ENCODE measurements around the gene ELFN1.

ELFN1 gene

GRCh38 chr7:1674161-1675035, 4.3 kb downstream of the ELFN1 start:
- no peak overlapping the region for H3K27ac ChIP-seq (ENCODE audit: low read depth, low read length)
- no peaks in the 10 kb centered on the region for H3K79me2 ChIP-seq (ENCODE audit: insufficient read depth, low read length)
- no peaks in the 10 kb centered on the region for H3K9me2 ChIP-seq (replicated peaks; ENCODE audit: insufficient read depth, low read length)
- no peaks in the 10 kb centered on the region for H3F3A ChIP-seq (ENCODE audit: insufficient read depth)
- no peaks in the 10 kb centered on the region for H3K9me3 ChIP-seq (ENCODE audit: insufficient read depth, low read length)
- no peak for TF ChIP-seq EZH2phosphoT487 (conservative IDR thresholded peaks at IDR 0.05; ENCODE audit: low read length)
- no peak for TF ChIP-seq CTCF (IDR thresholded peaks at IDR 0.05; ENCODE audit: insufficient read depth, low read length, poor library complexity, severe bottlenecking)
- no peak overlapping the region for H3K4me2 ChIP-seq (ENCODE audit: low read depth, low read length, poor library complexity, severe bottlenecking)
- no peak overlapping the region for H3K4me3 ChIP-seq (ENCODE audit: insufficient read depth, low read length, poor library complexity, severe bottlenecking)
- H2AFZ ChIP-seq (ENCODE audit: low read depth, low read length, severe bottlenecking), result no peak overlapping the region
- no peaks in the 10 kb centered on the region for H3K27me3 ChIP-seq (ENCODE audit: low read length)
- H3K36me3 ChIP-seq (ENCODE audit: low read length), result no peaks in the 10 kb centered on the region
- H3K9ac ChIP-seq (ENCODE audit: low read length), result no peak overlapping the region
- H4K20me1 ChIP-seq (ENCODE audit: low read depth, low read length), result no peaks in the 10 kb centered on the region

GRCh38 chr7:1675036-1675671, 5.1 kb downstream of the ELFN1 start:
- no peak overlapping the region for H3K27ac ChIP-seq (ENCODE audit: low read depth, low read length)
- no peak overlapping the region for H3K4me2 ChIP-seq (ENCODE audit: low read depth, low read length, poor library complexity, severe bottlenecking)
- H3K27me3 ChIP-seq (ENCODE audit: low read length), result no peaks in the 10 kb centered on the region
- H3K4me3 ChIP-seq (ENCODE audit: insufficient read depth, low read length, poor library complexity, severe bottlenecking), result no peak overlapping the region
- H3K36me3 ChIP-seq (ENCODE audit: low read length), result no peaks in the 10 kb centered on the region
- no peaks in the 10 kb centered on the region for H3K9me3 ChIP-seq (ENCODE audit: insufficient read depth, low read length)
- no peaks in the 10 kb centered on the region for H3K9me2 ChIP-seq (replicated peaks; ENCODE audit: insufficient read depth, low read length)
- H4K20me1 ChIP-seq (ENCODE audit: low read depth, low read length), result no peaks in the 10 kb centered on the region
- no peaks in the 10 kb centered on the region for H3K79me2 ChIP-seq (ENCODE audit: insufficient read depth, low read length)
- no peak overlapping the region for H2AFZ ChIP-seq (ENCODE audit: low read depth, low read length, severe bottlenecking)
- TF ChIP-seq CTCF (IDR thresholded peaks at IDR 0.05; ENCODE audit: insufficient read depth, low read length, poor library complexity, severe bottlenecking) (no peak), EZH2phosphoT487 (conservative IDR thresholded peaks at IDR 0.05; ENCODE audit: low read length) (no peak)
- H3K9ac ChIP-seq (ENCODE audit: low read length), result no peak overlapping the region
- no peaks in the 10 kb centered on the region for H3F3A ChIP-seq (ENCODE audit: insufficient read depth)

GRCh38 chr7:1675673-1676549, 5.8 kb downstream of the ELFN1 start:
- no peak overlapping the region for H3K9ac ChIP-seq (ENCODE audit: low read length)
- H3K4me3 ChIP-seq (ENCODE audit: insufficient read depth, low read length, poor library complexity, severe bottlenecking), result no peak overlapping the region
- no peaks in the 10 kb centered on the region for H3K9me3 ChIP-seq (ENCODE audit: insufficient read depth, low read length)
- no peak overlapping the region for H2AFZ ChIP-seq (ENCODE audit: low read depth, low read length, severe bottlenecking)
- H4K20me1 ChIP-seq (ENCODE audit: low read depth, low read length), result no peaks in the 10 kb centered on the region
- no peak overlapping the region for H3K27ac ChIP-seq (ENCODE audit: low read depth, low read length)
- no peak for TF ChIP-seq EZH2phosphoT487 (conservative IDR thresholded peaks at IDR 0.05; ENCODE audit: low read length)
- no peak for TF ChIP-seq CTCF (IDR thresholded peaks at IDR 0.05; ENCODE audit: insufficient read depth, low read length, poor library complexity, severe bottlenecking)
- no peaks in the 10 kb centered on the region for H3K36me3 ChIP-seq (ENCODE audit: low read length)
- no peaks in the 10 kb centered on the region for H3K27me3 ChIP-seq (ENCODE audit: low read length)
- H3K4me2 ChIP-seq (ENCODE audit: low read depth, low read length, poor library complexity, severe bottlenecking), result no peak overlapping the region
- H3F3A ChIP-seq (ENCODE audit: insufficient read depth), result no peaks in the 10 kb centered on the region
- no peaks in the 10 kb centered on the region for H3K9me2 ChIP-seq (replicated peaks; ENCODE audit: insufficient read depth, low read length)
- H3K79me2 ChIP-seq (ENCODE audit: insufficient read depth, low read length), result no peaks in the 10 kb centered on the region
